GM23338 (cell line): ENCODE results near the gene STKLD1. TPM values are rescaled to one million over a fixed set of nuclear protein-coding genes. Genes with fewer than 3 reads are reported as not detected.

Source experiments
- ATAC-seq: fragments of 200-7000 bp; cut with Tn5 transposase; 3 replicates; pipeline ENCODE4 v1.9.1; 2020
- DNase-seq: peaks from one replicate; pipeline ENCODE4 v3.0.0-alpha.2; 2015; ENCODE audit warnings: low spot score
- H2AFZ ChIP-seq: fragments of 200-600 bp; sonication (generic); 2 replicates; pipeline ENCODE4 v1.8.0; 2016; ENCODE audit warnings: antibody characterized with exemption, mild to moderate bottlenecking, moderate library complexity
- H3F3A ChIP-seq: fragments of 200-600 bp; sonication (generic); replicated peaks from 2 replicates; pipeline ENCODE4 v1.8.0; 2017; ENCODE audit warnings: antibody characterized with exemption, mixed run types, low read depth
- H3K27ac ChIP-seq: fragments of 200-600 bp; sonication (generic); 2 replicates; pipeline ENCODE4 v1.6.1; 2016; ENCODE audit warnings: low read depth
- H3K27me3 ChIP-seq: fragments of 200-600 bp; sonication (generic); 2 replicates; pipeline ENCODE4 v1.8.0; 2016; ENCODE audit warnings: mild to moderate bottlenecking, mixed run types, moderate library complexity; ENCODE audit not compliant: insufficient read depth
- H3K36me3 ChIP-seq: fragments of 200-600 bp; sonication (generic); 2 replicates; pipeline ENCODE4 v1.8.0; 2016; ENCODE audit warnings: mild to moderate bottlenecking; ENCODE audit not compliant: insufficient read depth
- H3K4me1 ChIP-seq: fragments of 200-600 bp; sonication (generic); 2 replicates; pipeline ENCODE4 v1.8.0; 2016; ENCODE audit warnings: mild to moderate bottlenecking, moderate library complexity; ENCODE audit not compliant: insufficient read depth
- H3K4me2 ChIP-seq: fragments of 200-600 bp; sonication (generic); 2 replicates; pipeline ENCODE4 v1.7.1; 2017; ENCODE audit warnings: mixed run types
- H3K4me3 ChIP-seq: fragments of 200-600 bp; sonication (generic); 2 replicates; pipeline ENCODE4 v1.6.1; 2016; ENCODE audit warnings: mixed run types
- H3K79me2 ChIP-seq: fragments of 200-600 bp; sonication (generic); replicated peaks from 2 replicates; pipeline ENCODE4 v1.8.0; 2017; ENCODE audit warnings: mild to moderate bottlenecking; ENCODE audit not compliant: insufficient read depth
- H3K9me2 ChIP-seq: fragments of 200-600 bp; sonication (generic); 2 replicates; pipeline ENCODE4 v1.8.0; 2017; ENCODE audit not compliant: insufficient read depth
- H4K20me1 ChIP-seq: fragments of 200-600 bp; sonication (generic); replicated peaks from 2 replicates; pipeline ENCODE4 v1.8.0; 2017; ENCODE audit warnings: mild to moderate bottlenecking; ENCODE audit not compliant: insufficient read depth
- H3K27ac Mint-ChIP-seq: 2 replicates; pipeline ENCODE4 v1.8.0; 2020; ENCODE audit warnings: inconsistent platforms, mild to moderate bottlenecking, moderate library complexity, mixed read lengths
- H3K27me3 Mint-ChIP-seq: 3 replicates; pipeline ENCODE4 v1.8.0; 2022; ENCODE audit warnings: low read depth, mild to moderate bottlenecking, moderate library complexity, mixed read lengths, inconsistent platforms; ENCODE audit not compliant: insufficient read depth, poor library complexity
- H3K36me3 Mint-ChIP-seq: 3 replicates; pipeline ENCODE4 v1.8.0; 2021; ENCODE audit warnings: low read depth, mild to moderate bottlenecking, inconsistent platforms, moderate library complexity, mixed read lengths
- H3K4me1 Mint-ChIP-seq: 3 replicates; pipeline ENCODE4 v1.8.0; 2020; ENCODE audit warnings: mild to moderate bottlenecking, inconsistent platforms, mixed read lengths
- H3K4me3 Mint-ChIP-seq: 3 replicates; pipeline ENCODE4 v1.8.0; 2021; ENCODE audit warnings: moderate library complexity, mild to moderate bottlenecking, inconsistent platforms, mixed read lengths
- H3K9me3 Mint-ChIP-seq: 3 replicates; pipeline ENCODE4 v1.8.0; 2020; ENCODE audit warnings: moderate library complexity, mild to moderate bottlenecking, inconsistent platforms, mixed read lengths
- ETS1 ChIP-seq: IDR thresholded peaks from 2 replicates; pipeline ENCODE4 v1.6.1; 2016; ENCODE audit warnings: antibody characterized with exemption
- EZH2 ChIP-seq: fragments of 200-600 bp; sonication (generic); IDR thresholded peaks from one replicate; pipeline ENCODE4 v1.8.0; 2017; ENCODE audit warnings: antibody characterized with exemption, mild to moderate bottlenecking, low read depth; ENCODE audit not compliant: unreplicated experiment
- JUNB ChIP-seq: IDR thresholded peaks from one replicate; pipeline ENCODE4 v1.6.1; 2016; ENCODE audit warnings: antibody characterized with exemption; ENCODE audit not compliant: unreplicated experiment
- NANOG ChIP-seq: IDR thresholded peaks from 2 replicates; pipeline ENCODE4 v1.6.1; 2016; ENCODE audit warnings: antibody characterized with exemption, borderline replicate concordance
- POLR2AphosphoS5 ChIP-seq: IDR thresholded peaks from 2 replicates; pipeline ENCODE4 v1.6.1; 2016; ENCODE audit warnings: antibody characterized with exemption, low read depth
- REST ChIP-seq: IDR thresholded peaks from one replicate; pipeline ENCODE4 v1.6.1; 2018; ENCODE audit warnings: antibody characterized with exemption; ENCODE audit not compliant: unreplicated experiment
- STAT1 ChIP-seq: IDR thresholded peaks from one replicate; pipeline ENCODE4 v1.6.1; 2016; ENCODE audit warnings: antibody characterized with exemption; ENCODE audit not compliant: unreplicated experiment
- ZNF114 ChIP-seq: fragments of 250-450 bp; sonication (Bioruptor Pico); IDR thresholded peaks from 2 replicates; pipeline ENCODE4 v1.5.0; 2020; ENCODE audit warnings: mild to moderate bottlenecking, moderate library complexity
- ZNF331 ChIP-seq: fragments of 250-450 bp; sonication (Bioruptor Pico); IDR thresholded peaks from 2 replicates; pipeline ENCODE4 v1.5.0; 2020; ENCODE audit warnings: low read depth, mild to moderate bottlenecking, moderate library complexity
- ZNF462 ChIP-seq: fragments of 250-450 bp; sonication (Bioruptor Pico); IDR thresholded peaks from 2 replicates; pipeline ENCODE4 v1.5.0; 2020; ENCODE audit warnings: mild to moderate bottlenecking, moderate library complexity
- polyA plus RNA-seq: library from polyadenylated mRNA; unstranded; fragments of >200 nt; fragmentation: Nextera tagmentation; extraction: Ambion mirVana; gene quantifications from 2 replicates; pipeline ENCODE4 v1.2.1, GENCODE V29; 2016
- total RNA-seq: library from RNA; depleted of rRNA; stranded (reverse); fragments of >200 nt; shearing (Covaris generic); gene quantifications from 2 replicates; pipeline ENCODE4 v1.2.3, GENCODE V29; 2014

The STKLD1 gene
- total and polyA plus RNA-seq, 2 experiments from 2014 or later: 0.57 TPM; not detected in 1

GRCh38 chr9:133386338-133386737 lies 10.2 kb downstream of the STKLD1 start (continued):
- no peak for TF ChIP-seq NANOG
- TF ChIP-seq EZH2: no peak
- no peak for TF ChIP-seq ZNF331 (CRISPR knock-in tag)
- TF ChIP-seq POLR2AphosphoS5: no peak
- TF ChIP-seq JUNB: no peak
- TF ChIP-seq REST: no peak
- TF ChIP-seq ETS1: no peak

GRCh38 chr9:133387680-133388079 lies 11.5 kb downstream of the STKLD1 start:
- no peaks in the 10 kb centered on the region for H3K36me3 ChIP-seq
- no peaks in the 10 kb centered on the region for H3K27me3 ChIP-seq
- H3K9me2 ChIP-seq: 0 out of 2 replicates have a peak, but pooled peaks cover 2% of the 10 kb centered on the region
- no peak overlapping the region for H3K27ac ChIP-seq
- Mint-ChIP-seq H3K4me1 (no peaks in the 10 kb centered on the region), H3K27me3 (peaks cover 9% of the 10 kb centered on the region), H3K9me3 (peaks cover 16% of the 10 kb centered on the region), H3K27ac (no peak overlapping the region), H3K4me3 (no peak overlapping the region), H3K36me3 (no peaks in the 10 kb centered on the region)
- H3K4me1 ChIP-seq: no peaks in the 10 kb centered on the region
- H3K4me3 ChIP-seq: no peak overlapping the region
- TF ChIP-seq STAT1 (no peak), ZNF114 (CRISPR knock-in tag) (no peak), EZH2 (no peak), JUNB (no peak), ZNF462 (CRISPR knock-in tag) (no peak)
- H4K20me1 ChIP-seq: no peaks in the 10 kb centered on the region
- no peak for DNase-seq
- ATAC-seq: no peak
- H3K4me2 ChIP-seq: no peak overlapping the region
- H3F3A ChIP-seq: no peaks in the 10 kb centered on the region
- H3K79me2 ChIP-seq: no peaks in the 10 kb centered on the region
- no peak overlapping the region for H2AFZ ChIP-seq
